HepG2 (cell line): ENCODE measurements around the gene TMEM184B. TPM values are rescaled to one million over a fixed set of nuclear protein-coding genes. Genes with fewer than 3 reads are reported as not detected.

Source experiments
- ATAC-seq: fragments of 200-7000 bp; cut with Tn5 transposase; 3 replicates; pipeline ENCODE4 v1.9.1; 2020; ENCODE audit warnings: mild to moderate bottlenecking, moderate library complexity
- BruUV-seq: library from RNA; stranded (reverse); fragments of 400-500 nt; replicated peaks from 2 replicates; lab custom pipeline; 2021; lab: Mats Ljungman, UMichigan
- CTCF ChIA-PET: fragments of 300-600 bp; formaldehyde crosslinking; extraction: SDS; loops from one replicate; lab custom pipeline; 2021; ENCODE audit warnings: low total read pairs, inconsistent platforms, low intra/inter-chr PET ratio; lab: Yijun Ruan, JAX
- POLR2A ChIA-PET: fragments of 350-600 bp; sonication (Branson Sonifier 250); formaldehyde crosslinking; loops from one replicate; lab custom pipeline; 2020; ENCODE audit warnings: antibody characterized with exemption, inconsistent platforms; lab: Yijun Ruan, JAX
- DNase-seq: peaks from one replicate; pipeline ENCODE4 v3.0.0-alpha.2; 2015; ENCODE audit warnings: low spot score
- FAIRE-seq: peaks from 3 replicates; lab custom pipeline; 2011; peaks lifted over from hg19 to GRCh38; lab: Jason Lieb, UNC
- H2AFZ ChIP-seq: one replicate; pipeline ENCODE4 v1.6.1; 2011; ENCODE audit warnings: low read length, inconsistent platforms
- H3K27ac ChIP-seq: fragments of 300-600 bp; 3 replicates; pipeline ENCODE4 v1.8.0; 2011; ENCODE audit warnings: mixed run types, mild to moderate bottlenecking, mixed read lengths, low read length, inconsistent platforms; ENCODE audit not compliant: insufficient read depth; ENCODE audit errors: extremely low read length
- H3K27me3 ChIP-seq, 2 experiments: fragments of 200-600 bp in 1 of 2; 2 replicates in 1 of 2; 3 replicates in 1 of 2; pipeline versions ENCODE4 v1.6.0 to v1.8.0; 2011; ENCODE audit warnings: low read length in 2 of 2, mild to moderate bottlenecking in 2 of 2, moderate library complexity in 2 of 2, inconsistent platforms in 1 of 2; ENCODE audit not compliant: insufficient read depth in 2 of 2, control insufficient read depth in 1 of 2
- H3K36me3 ChIP-seq, 2 experiments: fragments of 200-600 bp in 1 of 2; replicated peaks in 1 of 2; 2 replicates in 1 of 2; 3 replicates in 1 of 2; pipeline versions ENCODE4 v1.5.1 to v1.8.0; 2011; ENCODE audit warnings: low read length in 2 of 2, inconsistent platforms in 1 of 2; ENCODE audit not compliant: insufficient read depth in 2 of 2, control insufficient read depth in 1 of 2
- H3K4me1 ChIP-seq: 2 replicates; pipeline ENCODE4 v1.5.1; 2012; ENCODE audit warnings: low read length, inconsistent platforms; ENCODE audit not compliant: insufficient read depth
- H3K4me2 ChIP-seq: 2 replicates; pipeline ENCODE4 v1.6.0; 2011; ENCODE audit warnings: low read depth, low read length, inconsistent platforms
- H3K4me3 ChIP-seq, 3 experiments: fragments of 200-600 bp in 1 of 3; sonication (generic), shearing (Covaris generic) in 1 of 3; replicated peaks in 1 of 3; 2 replicates each; pipeline ENCODE4 v1.5.1; 2011 to 2016; ENCODE audit warnings: low read length in 3 of 3, inconsistent platforms in 2 of 3, low read depth in 2 of 3, mild to moderate bottlenecking in 2 of 3, control low read depth in 1 of 3, mixed read lengths in 1 of 3; ENCODE audit not compliant: insufficient read depth in 1 of 3
- H3K79me2 ChIP-seq: one replicate; pipeline ENCODE4 v1.6.1; 2011; ENCODE audit warnings: low read length, inconsistent platforms; ENCODE audit not compliant: insufficient read depth
- H3K9ac ChIP-seq: 2 replicates; pipeline ENCODE4 v1.6.0; 2011; ENCODE audit warnings: mild to moderate bottlenecking, low read depth, low read length, inconsistent platforms; ENCODE audit not compliant: insufficient read depth
- H3K9me3 ChIP-seq: 2 replicates; pipeline ENCODE4 v1.5.1; 2012; ENCODE audit warnings: mild to moderate bottlenecking, low read length
- H4K20me1 ChIP-seq: 2 replicates; pipeline ENCODE4 v1.6.0; 2011; ENCODE audit warnings: inconsistent platforms, mild to moderate bottlenecking, low read length, moderate library complexity; ENCODE audit not compliant: insufficient read depth
- CENPBD1 ChIP-seq: sonication (generic); formaldehyde crosslinking; IDR thresholded peaks from 2 replicates; pipeline ENCODE4 v1.8.0; 2022; ENCODE audit warnings: missing genetic modification reagents, low read depth, mild to moderate bottlenecking, borderline replicate concordance
- E2F1 ChIP-seq: sonication (generic); formaldehyde crosslinking; IDR thresholded peaks from 2 replicates; pipeline ENCODE4 v1.5.0; 2020; ENCODE audit warnings: missing genetic modification reagents
- MZF1 ChIP-seq: sonication (generic); formaldehyde crosslinking; IDR thresholded peaks from 2 replicates; pipeline ENCODE4 v1.8.1; 2023; ENCODE audit warnings: mild to moderate bottlenecking, missing genetic modification reagents, borderline replicate concordance
- NFYC ChIP-seq: IDR thresholded peaks from 2 replicates; pipeline ENCODE4 v1.6.1; 2016; ENCODE audit warnings: missing genetic modification reagents, missing compliant biosample characterization
- SALL2 ChIP-seq: sonication (generic); formaldehyde crosslinking; IDR thresholded peaks from 2 replicates; pipeline ENCODE4 v1.8.1; 2023; ENCODE audit warnings: mild to moderate bottlenecking, missing genetic modification reagents, inconsistent platforms
- SRSF1 ChIP-seq: fragments of 200-400 bp; formaldehyde crosslinking; optimal IDR thresholded peaks from 2 replicates; pipeline ENCODE3; 2017; ENCODE audit warnings: mild to moderate bottlenecking, low read depth, low read length, moderate library complexity
- ZBTB38 ChIP-seq: sonication (generic); formaldehyde crosslinking; IDR thresholded peaks from 2 replicates; pipeline ENCODE4 v1.5.1; 2020; ENCODE audit warnings: mild to moderate bottlenecking, missing genetic modification reagents
- ZFP36 ChIP-seq: fragments of 150-350 bp; IDR thresholded peaks from 2 replicates; pipeline ENCODE4 v1.6.1; 2018; ENCODE audit warnings: borderline replicate concordance, low read length, low read depth; ENCODE audit not compliant: partially characterized antibody
- ZKSCAN5 ChIP-seq: sonication (generic); formaldehyde crosslinking; IDR thresholded peaks from 2 replicates; pipeline ENCODE4 v1.5.1; 2020; ENCODE audit warnings: mild to moderate bottlenecking, missing genetic modification reagents
- ZNF136 ChIP-seq: sonication (generic); formaldehyde crosslinking; IDR thresholded peaks from 2 replicates; pipeline ENCODE4 v1.8.1; 2022; ENCODE audit warnings: low read depth, mild to moderate bottlenecking, moderate library complexity, missing genetic modification reagents
- ZNF180 ChIP-seq: sonication (generic); formaldehyde crosslinking; IDR thresholded peaks from 2 replicates; pipeline ENCODE4 v1.4.0; 2020; ENCODE audit warnings: low read depth, missing genetic modification reagents, borderline replicate concordance
- ZNF414 ChIP-seq: sonication (generic); formaldehyde crosslinking; IDR thresholded peaks from 2 replicates; pipeline ENCODE4 v1.5.0; 2020; ENCODE audit warnings: missing genetic modification reagents
- ZNF567 ChIP-seq: sonication (generic); formaldehyde crosslinking; IDR thresholded peaks from 2 replicates; pipeline ENCODE4 v1.8.1; 2023; ENCODE audit warnings: mild to moderate bottlenecking, missing genetic modification reagents, borderline replicate concordance
- ZNF83 ChIP-seq: sonication (generic); formaldehyde crosslinking; IDR thresholded peaks from 2 replicates; pipeline ENCODE4 v1.4.0; 2020; ENCODE audit warnings: missing genetic modification reagents, mild to moderate bottlenecking, borderline replicate concordance
- WGBS: methylation state at CpG from one replicate; pipeline ENCODE4 v1.1.6; 2017; ENCODE audit warnings: low lambda C conversion rate; 5-methylcytosine and 5-hydroxymethylcytosine counted together
- in situ Hi-C: cut with HindIII; loops from 2 replicates; pipeline ENCODE4 v1.10.0; 2017; ENCODE audit warnings: low pct_unique_long_range_greater_than_20kb; ENCODE audit not compliant: extremely low pct_ligation_motif_present
- intact Hi-C: fragments of 100-400 bp; cut with micrococcal nuclease; formaldehyde crosslinking; loops from one replicate; pipeline ENCODE4 v1.10.0; 2022; ENCODE audit not compliant: unreplicated experiment
- polyA plus RNA-seq, 8 experiments: library from polyadenylated mRNA; depleted of rRNA in 3 of 8; stranded (reverse) in 7 of 8; unstranded in 1 of 8; fragments of >200 nt; fragmentation: Illumina TruSeq in 4 of 8; extraction: Trizol in 4 of 8; gene quantifications; 2 replicates each; pipeline versions ENCODE4 v1.2.1 to v1.2.3, GENCODE V29; 2011 to 2016; ENCODE audit warnings: low read depth in 4 of 8, missing spikeins in 1 of 8, mixed read lengths in 1 of 8; ENCODE audit not compliant: insufficient read depth in 1 of 8
- total RNA-seq, 5 experiments: library from RNA; depleted of rRNA; stranded (reverse); fragments of >200 nt; fragmentation: Illumina TruSeq; extraction: Trizol; gene quantifications; 2 replicates each; pipeline ENCODE4 v1.2.3, GENCODE V29; 2016; ENCODE audit warnings: low read depth in 1 of 5

Gene TMEM184B
- total and polyA plus RNA-seq, 2 of the 13 experiments (the other 11 are each of a cell fraction or from before 2014, with no cell fraction given) = 15.9 to 16.0 TPM

- TF ChIP-seq ZNF83 = no peak
- TF ChIP-seq ZKSCAN5 (CRISPR knock-in tag) = no peak
These were observed 80.9 kb downstream of the TMEM184B start (continued) for GRCh38 chr22:38191731-38192474.

- no peaks in the 10 kb centered on the region for H3K9me3 ChIP-seq
These were observed 81.8 kb downstream of the TMEM184B start for GRCh38 chr22:38191055-38191454.

GRCh38 chr22:38190581-38190980, 82.2 kb downstream of the TMEM184B start:
- no peak overlapping the region for H2AFZ ChIP-seq
- FAIRE-seq = no peak
- TF ChIP-seq ZNF180 (CRISPR knock-in tag) (no peak), ZNF414 (CRISPR knock-in tag) (no peak), E2F1 (no peak), CENPBD1 (CRISPR knock-in tag) (no peak), SALL2 (CRISPR knock-in tag) (no peak)
- TF ChIP-seq, all 625 proteins: peak for 0
- no peaks in the 10 kb centered on the region for H3K79me2 ChIP-seq
- H3K9ac ChIP-seq = no peak overlapping the region
- H3K27ac ChIP-seq = no peak overlapping the region
- in situ Hi-C loops = no loop called here
- no peak overlapping the region for H3K4me3 ChIP-seq
- DNase-seq (no peak), ATAC-seq (no peak)
- no peaks in the 10 kb centered on the region for H3K27me3 ChIP-seq
- no peaks in the 10 kb centered on the region for H3K9me3 ChIP-seq
- intact Hi-C loops = no loop called here
- no peaks in the 10 kb centered on the region for H3K36me3 ChIP-seq
- no TSS peak for BruUV-seq
- POLR2A ChIA-PET = interaction anchor here (0.9 kb wide), 1 partner anchor 9 kb away, joined by 3 read pairs; the partner anchor contains the start of gene PLA2G6
- CTCF ChIA-PET = no interaction called here
- no peaks in the 10 kb centered on the region for H4K20me1 ChIP-seq
- H3K4me1 ChIP-seq = peaks cover 74% of the 10 kb centered on the region
- 75% methylated on average over 6 of the region's 6 CpGs for WGBS
- no peak overlapping the region for H3K4me2 ChIP-seq

More at GRCh38 chr22:38191055-38191454, 81.8 kb downstream of the TMEM184B start:
- Histone ChIP-seq H3K27me3 (no peaks in the 10 kb centered on the region), H4K20me1 (no peaks in the 10 kb centered on the region), H3K79me2 (no peaks in the 10 kb centered on the region), H3K4me1 (peaks cover 77% of the 10 kb centered on the region), H3K9ac (no peak overlapping the region), H3K27ac (no peak overlapping the region), H3K4me3 (no peak overlapping the region), H3K4me2 (peak overlapping the region; percentile 45; the same call in 1 of the 2 replicates), H2AFZ (no peak overlapping the region), H3K36me3 (no peaks in the 10 kb centered on the region)
- no peak for DNase-seq
- ChIA-PET POLR2A (interaction anchor here (0.9 to 1.9 kb wide), 2 partner anchors 9 to 13 kb away, joined by 3 to 7 read pairs; partner anchors contain the start of gene PLA2G6), CTCF (no interaction called here)
- peak; percentile 71; the same call in 1 of the 2 replicates for TF ChIP-seq ZBTB38 (CRISPR knock-in tag)
- TF ChIP-seq NFYC = no peak
- TF ChIP-seq SRSF1 = no peak
- TF ChIP-seq MZF1 (CRISPR knock-in tag) = no peak
- no peak for TF ChIP-seq ZFP36
- TF ChIP-seq ZNF136 (CRISPR knock-in tag) = no peak
- no peak for TF ChIP-seq ZNF567 (CRISPR knock-in tag)
- WGBS = 82% methylated on average over 14 of the region's 14 CpGs
- intact Hi-C loops (no loop called here), in situ Hi-C loops (no loop called here)
- no peak for ATAC-seq
- no peak for FAIRE-seq
- BruUV-seq = no TSS peak
